ENCODE results near the gene C9orf50.

DNA sequence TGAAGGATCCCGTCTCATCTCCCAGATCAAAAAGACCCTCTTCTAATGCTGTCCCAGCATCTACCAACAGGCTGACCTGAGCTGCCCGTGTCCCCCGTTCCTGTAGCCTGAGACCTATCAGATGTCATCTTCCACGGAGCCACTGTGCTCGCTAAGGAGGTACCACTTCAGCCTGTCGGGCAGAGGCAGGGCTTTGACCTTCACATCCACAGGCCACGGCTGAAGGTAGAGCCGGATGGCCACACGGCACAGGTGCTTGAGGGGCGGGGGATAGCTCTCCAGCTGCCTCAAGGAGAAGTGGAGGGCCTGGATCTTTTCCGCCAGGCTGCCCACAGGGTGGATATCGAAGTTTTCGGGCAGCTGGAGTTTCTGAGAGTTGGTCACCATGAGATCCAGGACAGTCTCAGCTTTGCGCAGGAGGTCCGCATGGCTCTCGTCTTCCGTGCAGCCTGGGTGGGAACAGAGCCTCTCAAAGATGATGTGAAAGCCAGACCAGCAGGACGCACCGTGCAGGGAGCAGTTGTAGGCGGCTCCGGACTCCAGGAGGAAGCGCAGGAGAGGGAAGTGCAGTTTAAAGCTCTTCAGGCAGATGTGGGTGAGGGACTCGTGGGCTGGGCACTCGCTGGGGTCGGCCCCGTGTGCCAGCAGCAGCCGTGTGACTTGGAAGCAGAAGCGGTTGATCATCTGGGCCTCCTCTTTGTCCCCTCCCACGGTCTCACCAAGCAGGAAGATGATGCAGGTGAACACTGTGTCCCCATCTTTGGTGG lies 17.0 kb upstream of the C9orf50 start:
- TF ChIP-seq, protein P1, sequence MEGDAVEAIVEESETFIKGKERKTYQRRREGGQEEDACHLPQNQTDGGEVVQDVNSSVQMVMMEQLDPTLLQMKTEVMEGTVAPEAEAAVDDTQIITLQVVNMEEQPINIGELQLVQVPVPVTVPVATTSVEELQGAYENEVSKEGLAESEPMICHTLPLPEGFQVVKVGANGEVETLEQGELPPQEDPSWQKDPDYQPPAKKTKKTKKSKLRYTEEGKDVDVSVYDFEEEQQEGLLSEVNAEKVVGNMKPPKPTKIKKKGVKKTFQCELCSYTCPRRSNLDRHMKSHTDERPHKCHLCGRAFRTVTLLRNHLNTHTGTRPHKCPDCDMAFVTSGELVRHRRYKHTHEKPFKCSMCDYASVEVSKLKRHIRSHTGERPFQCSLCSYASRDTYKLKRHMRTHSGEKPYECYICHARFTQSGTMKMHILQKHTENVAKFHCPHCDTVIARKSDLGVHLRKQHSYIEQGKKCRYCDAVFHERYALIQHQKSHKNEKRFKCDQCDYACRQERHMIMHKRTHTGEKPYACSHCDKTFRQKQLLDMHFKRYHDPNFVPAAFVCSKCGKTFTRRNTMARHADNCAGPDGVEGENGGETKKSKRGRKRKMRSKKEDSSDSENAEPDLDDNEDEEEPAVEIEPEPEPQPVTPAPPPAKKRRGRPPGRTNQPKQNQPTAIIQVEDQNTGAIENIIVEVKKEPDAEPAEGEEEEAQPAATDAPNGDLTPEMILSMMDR (IDR thresholded peaks at IDR 0.05): no peak
- TF ChIP-seq POLR2A (IDR thresholded peaks at IDR 0.05): no peak

Data from heart left ventricle (tissue), 13 donors.